ENCODE results near the gene CDON.
A peak's percentile ranks its signal among the peaks of the same experiment; 100 is the strongest.

Gene CDON

GRCh38 chr11:126061707-126062678 is 673 bp downstream of the CDON start:
- no peaks in the 10 kb centered on the region for H3K36me3 ChIP-seq (ENCODE audit: control insufficient read depth, low read length)
- H3K27me3 ChIP-seq (ENCODE audit: control insufficient read depth, low read length) = peaks cover 45% of the 10 kb centered on the region
- peak overlapping the region; percentile 77 for H3K4me3 ChIP-seq (ENCODE audit: low read length)
- H3K4me1 ChIP-seq (ENCODE audit: control insufficient read depth, low read length) = peaks cover 15% of the 10 kb centered on the region
- no peaks in the 10 kb centered on the region for H3K79me2 ChIP-seq (ENCODE audit: control insufficient read depth, low read length)
- no peaks in the 10 kb centered on the region for H4K20me1 ChIP-seq (ENCODE audit: control insufficient read depth, insufficient read depth, low read depth, low read length)
- no peak overlapping the region for H3K27ac ChIP-seq (ENCODE audit: low read depth, low read length)
- no peaks in the 10 kb centered on the region for H3K9me3 ChIP-seq (ENCODE audit: control insufficient read depth, insufficient read depth, low read length)
- H3F3A ChIP-seq (ENCODE audit: control insufficient read depth, insufficient read depth) = no peaks in the 10 kb centered on the region
- peak overlapping the region; percentile 94 for H3K4me2 ChIP-seq (ENCODE audit: low read length)
- no peaks in the 10 kb centered on the region for H3K9me2 ChIP-seq (replicated peaks; ENCODE audit: control insufficient read depth, low read length)
- TF ChIP-seq CTCF (IDR thresholded peaks at IDR 0.05; ENCODE audit: low read depth, low read length, poor library complexity, severe bottlenecking) (no peak), EZH2phosphoT487 (IDR thresholded peaks at IDR 0.05; ENCODE audit: borderline replicate concordance, low read length) (no peak)

- H3K79me2 ChIP-seq (ENCODE audit: control insufficient read depth, low read length) = no peaks in the 10 kb centered on the region
- no peaks in the 10 kb centered on the region for H3K9me2 ChIP-seq (replicated peaks; ENCODE audit: control insufficient read depth, low read length)
- no peaks in the 10 kb centered on the region for H3K9me3 ChIP-seq (ENCODE audit: control insufficient read depth, insufficient read depth, low read length)
- H3K27me3 ChIP-seq (ENCODE audit: control insufficient read depth, low read length) = peaks cover 48% of the 10 kb centered on the region
- peaks cover 15% of the 10 kb centered on the region for H3K4me1 ChIP-seq (ENCODE audit: control insufficient read depth, low read length)
- H3K36me3 ChIP-seq (ENCODE audit: control insufficient read depth, low read length) = no peaks in the 10 kb centered on the region
- no peaks in the 10 kb centered on the region for H4K20me1 ChIP-seq (ENCODE audit: control insufficient read depth, insufficient read depth, low read depth, low read length)
- H3K4me3 ChIP-seq (ENCODE audit: low read length) = no peak overlapping the region
- H3K27ac ChIP-seq (ENCODE audit: low read depth, low read length) = no peak overlapping the region
- TF ChIP-seq CTCF (IDR thresholded peaks at IDR 0.05; ENCODE audit: low read depth, low read length, poor library complexity, severe bottlenecking) = no peak
- TF ChIP-seq EZH2phosphoT487 (IDR thresholded peaks at IDR 0.05; ENCODE audit: borderline replicate concordance, low read length) = no peak
- H3F3A ChIP-seq (ENCODE audit: control insufficient read depth, insufficient read depth) = no peaks in the 10 kb centered on the region
- H3K4me2 ChIP-seq (ENCODE audit: low read length) = no peak overlapping the region
Measured at GRCh38 chr11:126060757-126061171, 1.9 kb downstream of the CDON start.

- H3K27me3 ChIP-seq (ENCODE audit: control insufficient read depth, low read length) = peaks cover 49% of the 10 kb centered on the region
- H3F3A ChIP-seq (ENCODE audit: control insufficient read depth, insufficient read depth) = no peaks in the 10 kb centered on the region
- no peak for TF ChIP-seq EZH2phosphoT487 (IDR thresholded peaks at IDR 0.05; ENCODE audit: borderline replicate concordance, low read length)
- no peak for TF ChIP-seq CTCF (IDR thresholded peaks at IDR 0.05; ENCODE audit: low read depth, low read length, poor library complexity, severe bottlenecking)
- H3K27ac ChIP-seq (ENCODE audit: low read depth, low read length) = no peak overlapping the region
- no peak overlapping the region for H3K4me3 ChIP-seq (ENCODE audit: low read length)
- no peaks in the 10 kb centered on the region for H3K9me2 ChIP-seq (replicated peaks; ENCODE audit: control insufficient read depth, low read length)
- H3K4me1 ChIP-seq (ENCODE audit: control insufficient read depth, low read length) = peaks cover 15% of the 10 kb centered on the region
- H3K79me2 ChIP-seq (ENCODE audit: control insufficient read depth, low read length) = no peaks in the 10 kb centered on the region
- no peaks in the 10 kb centered on the region for H3K36me3 ChIP-seq (ENCODE audit: control insufficient read depth, low read length)
- H4K20me1 ChIP-seq (ENCODE audit: control insufficient read depth, insufficient read depth, low read depth, low read length) = no peaks in the 10 kb centered on the region
- no peak overlapping the region for H3K4me2 ChIP-seq (ENCODE audit: low read length)
- no peaks in the 10 kb centered on the region for H3K9me3 ChIP-seq (ENCODE audit: control insufficient read depth, insufficient read depth, low read length)
Measured at GRCh38 chr11:126059238-126059781, 3.4 kb downstream of the CDON start.

All from DOHH2 (cell line).